HepG2 (cell line): Measurements from ENCODE around the gene PLEKHG2. TPM values are rescaled to one million over a fixed set of nuclear protein-coding genes. Genes with fewer than 3 reads are reported as not detected.

ENCODE experiments used
- CBX2 ChIP-seq, 2 experiments: fragments of 200-600 bp in 1 of 2; sonication (generic); formaldehyde crosslinking in 1 of 2; IDR thresholded peaks; 2 replicates each; pipeline versions ENCODE4 v1.7.0 to v1.8.1; 2018 to 2022; ENCODE audit warnings: low read depth in 2 of 2, low read length in 1 of 2, mild to moderate bottlenecking in 1 of 2, missing genetic modification reagents in 1 of 2
- DMAP1 ChIP-seq: IDR thresholded peaks from 2 replicates; pipeline ENCODE4 v1.6.1; 2016
- HDAC2 ChIP-seq: sonication (generic); formaldehyde crosslinking; IDR thresholded peaks from 2 replicates; pipeline ENCODE4 v1.4.0; 2020; ENCODE audit warnings: missing genetic modification reagents
- REPIN1 ChIP-seq: sonication (generic); formaldehyde crosslinking; IDR thresholded peaks from 2 replicates; pipeline ENCODE4 v1.8.0; 2022; ENCODE audit warnings: missing genetic modification reagents, low read depth, mild to moderate bottlenecking, borderline replicate concordance
- RORA ChIP-seq: sonication (generic); formaldehyde crosslinking; IDR thresholded peaks from 2 replicates; pipeline ENCODE4 v1.5.0; 2020; ENCODE audit warnings: mild to moderate bottlenecking, missing genetic modification reagents, moderate library complexity
- ZNF235 ChIP-seq: sonication (generic); formaldehyde crosslinking; IDR thresholded peaks from 2 replicates; pipeline ENCODE4 v1.8.1; 2023; ENCODE audit warnings: mild to moderate bottlenecking, missing genetic modification reagents, borderline replicate concordance
- ZNF484 ChIP-seq: sonication (generic); formaldehyde crosslinking; IDR thresholded peaks from 2 replicates; pipeline ENCODE4 v1.5.1; 2020; ENCODE audit warnings: mild to moderate bottlenecking, low read depth, missing genetic modification reagents, borderline replicate concordance
- ZNF543 ChIP-seq: sonication (generic); formaldehyde crosslinking; IDR thresholded peaks from 2 replicates; pipeline ENCODE4 v1.4.0; 2020; ENCODE audit warnings: mild to moderate bottlenecking, missing genetic modification reagents
- ZNF652 ChIP-seq: IDR thresholded peaks from 2 replicates; pipeline ENCODE4 v1.6.1; 2016; ENCODE audit warnings: low read depth, borderline replicate concordance
- ZNF678 ChIP-seq: sonication (generic); formaldehyde crosslinking; IDR thresholded peaks from 2 replicates; pipeline ENCODE4 v1.4.0; 2020; ENCODE audit warnings: mild to moderate bottlenecking, missing genetic modification reagents
- ZNF709 ChIP-seq: sonication (generic); formaldehyde crosslinking; IDR thresholded peaks from 2 replicates; pipeline ENCODE4 v1.5.0; 2020; ENCODE audit warnings: mild to moderate bottlenecking, missing genetic modification reagents
- polyA plus RNA-seq, 8 experiments: library from polyadenylated mRNA; depleted of rRNA in 3 of 8; stranded (reverse) in 7 of 8; unstranded in 1 of 8; fragments of >200 nt; fragmentation: Illumina TruSeq in 4 of 8; extraction: Trizol in 4 of 8; gene quantifications; 2 replicates each; pipeline versions ENCODE4 v1.2.1 to v1.2.3, GENCODE V29; 2011 to 2016; ENCODE audit warnings: low read depth in 4 of 8, missing spikeins in 1 of 8, mixed read lengths in 1 of 8; ENCODE audit not compliant: insufficient read depth in 1 of 8
- total RNA-seq, 5 experiments: library from RNA; depleted of rRNA; stranded (reverse); fragments of >200 nt; fragmentation: Illumina TruSeq; extraction: Trizol; gene quantifications; 2 replicates each; pipeline ENCODE4 v1.2.3, GENCODE V29; 2016; ENCODE audit warnings: low read depth in 1 of 5
- TF ChIP-seq, protein P1 (sequence below): sonication (generic); formaldehyde crosslinking; IDR thresholded peaks from 2 replicates; pipeline ENCODE4 v1.9.0; 2021; ENCODE audit warnings: mild to moderate bottlenecking, missing genetic modification reagents
- TF ChIP-seq, protein P2 (sequence below): IDR thresholded peaks from 2 replicates; pipeline ENCODE4 v1.6.1; 2016; ENCODE audit warnings: mild to moderate bottlenecking
- TF ChIP-seq, protein P3 (sequence below): sonication (generic); formaldehyde crosslinking; IDR thresholded peaks from 2 replicates; pipeline ENCODE4 v1.8.0; 2022; ENCODE audit warnings: missing genetic modification reagents, low read depth, mild to moderate bottlenecking, borderline replicate concordance
- TF ChIP-seq, protein P4 (sequence below): IDR thresholded peaks from 2 replicates; pipeline ENCODE4 v1.6.1; 2018; ENCODE audit warnings: missing genetic modification reagents, mild to moderate bottlenecking, missing compliant biosample characterization
- TF ChIP-seq, protein P5 (sequence below): sonication (generic); formaldehyde crosslinking; IDR thresholded peaks from 2 replicates; pipeline ENCODE4 v1.4.0; 2020; ENCODE audit warnings: missing genetic modification reagents

Gene PLEKHG2
- total and polyA plus RNA-seq, 2 of the 13 experiments (the other 11 are each of a cell fraction or from before 2014, with no cell fraction given), result 3.6 to 6.8 TPM

DNA sequence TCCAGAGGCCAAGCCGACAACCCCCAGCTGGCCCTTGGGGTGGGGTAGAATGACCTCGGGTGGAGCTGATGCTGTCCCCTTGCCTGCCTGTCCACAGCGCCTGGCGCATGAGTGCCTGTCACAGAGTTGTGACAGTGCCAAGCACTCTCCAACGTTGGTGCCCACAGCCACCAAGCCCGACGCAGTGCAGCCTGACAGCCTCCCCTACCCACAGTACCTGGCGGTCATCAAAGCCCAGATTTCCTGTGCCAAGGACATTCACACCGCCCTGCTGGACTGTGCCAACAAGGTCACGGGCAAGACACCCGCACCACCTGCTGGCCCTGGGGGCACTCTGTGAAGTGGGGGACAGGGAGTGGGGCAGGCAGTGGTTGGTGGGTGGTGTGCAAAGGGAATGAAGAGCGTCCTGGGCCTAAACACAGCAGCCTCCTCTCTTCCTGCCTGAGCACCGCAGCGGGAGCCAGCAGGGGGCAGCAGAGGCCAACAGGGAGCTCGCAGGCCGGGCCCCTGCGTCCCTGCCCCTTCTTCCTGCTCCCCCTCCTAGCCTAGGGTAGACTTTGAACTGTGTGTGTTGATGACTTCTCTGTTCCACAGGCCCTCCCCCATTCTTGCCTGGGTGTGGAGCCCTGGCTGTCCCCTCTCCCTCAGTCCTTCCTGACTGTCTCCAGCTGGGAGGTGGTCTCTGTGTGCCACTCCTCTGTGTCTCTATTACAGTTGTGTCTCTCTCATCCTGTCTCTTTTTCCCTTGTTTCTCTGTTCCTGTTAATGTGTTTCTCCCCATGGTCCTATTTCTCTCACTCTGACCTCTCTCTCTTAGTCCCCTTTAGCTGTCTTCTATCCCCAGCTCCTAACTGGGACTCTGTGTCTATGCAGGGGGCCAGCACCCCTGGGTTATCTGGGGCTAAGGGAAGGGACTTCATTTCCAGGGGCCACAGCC is 14.8 kb upstream of the PLEKHG2 start (continued):
- peak; percentile 88; the same call in 1 of the 2 replicates for TF ChIP-seq REPIN1 (CRISPR knock-in tag)
- TF ChIP-seq, protein P1, sequence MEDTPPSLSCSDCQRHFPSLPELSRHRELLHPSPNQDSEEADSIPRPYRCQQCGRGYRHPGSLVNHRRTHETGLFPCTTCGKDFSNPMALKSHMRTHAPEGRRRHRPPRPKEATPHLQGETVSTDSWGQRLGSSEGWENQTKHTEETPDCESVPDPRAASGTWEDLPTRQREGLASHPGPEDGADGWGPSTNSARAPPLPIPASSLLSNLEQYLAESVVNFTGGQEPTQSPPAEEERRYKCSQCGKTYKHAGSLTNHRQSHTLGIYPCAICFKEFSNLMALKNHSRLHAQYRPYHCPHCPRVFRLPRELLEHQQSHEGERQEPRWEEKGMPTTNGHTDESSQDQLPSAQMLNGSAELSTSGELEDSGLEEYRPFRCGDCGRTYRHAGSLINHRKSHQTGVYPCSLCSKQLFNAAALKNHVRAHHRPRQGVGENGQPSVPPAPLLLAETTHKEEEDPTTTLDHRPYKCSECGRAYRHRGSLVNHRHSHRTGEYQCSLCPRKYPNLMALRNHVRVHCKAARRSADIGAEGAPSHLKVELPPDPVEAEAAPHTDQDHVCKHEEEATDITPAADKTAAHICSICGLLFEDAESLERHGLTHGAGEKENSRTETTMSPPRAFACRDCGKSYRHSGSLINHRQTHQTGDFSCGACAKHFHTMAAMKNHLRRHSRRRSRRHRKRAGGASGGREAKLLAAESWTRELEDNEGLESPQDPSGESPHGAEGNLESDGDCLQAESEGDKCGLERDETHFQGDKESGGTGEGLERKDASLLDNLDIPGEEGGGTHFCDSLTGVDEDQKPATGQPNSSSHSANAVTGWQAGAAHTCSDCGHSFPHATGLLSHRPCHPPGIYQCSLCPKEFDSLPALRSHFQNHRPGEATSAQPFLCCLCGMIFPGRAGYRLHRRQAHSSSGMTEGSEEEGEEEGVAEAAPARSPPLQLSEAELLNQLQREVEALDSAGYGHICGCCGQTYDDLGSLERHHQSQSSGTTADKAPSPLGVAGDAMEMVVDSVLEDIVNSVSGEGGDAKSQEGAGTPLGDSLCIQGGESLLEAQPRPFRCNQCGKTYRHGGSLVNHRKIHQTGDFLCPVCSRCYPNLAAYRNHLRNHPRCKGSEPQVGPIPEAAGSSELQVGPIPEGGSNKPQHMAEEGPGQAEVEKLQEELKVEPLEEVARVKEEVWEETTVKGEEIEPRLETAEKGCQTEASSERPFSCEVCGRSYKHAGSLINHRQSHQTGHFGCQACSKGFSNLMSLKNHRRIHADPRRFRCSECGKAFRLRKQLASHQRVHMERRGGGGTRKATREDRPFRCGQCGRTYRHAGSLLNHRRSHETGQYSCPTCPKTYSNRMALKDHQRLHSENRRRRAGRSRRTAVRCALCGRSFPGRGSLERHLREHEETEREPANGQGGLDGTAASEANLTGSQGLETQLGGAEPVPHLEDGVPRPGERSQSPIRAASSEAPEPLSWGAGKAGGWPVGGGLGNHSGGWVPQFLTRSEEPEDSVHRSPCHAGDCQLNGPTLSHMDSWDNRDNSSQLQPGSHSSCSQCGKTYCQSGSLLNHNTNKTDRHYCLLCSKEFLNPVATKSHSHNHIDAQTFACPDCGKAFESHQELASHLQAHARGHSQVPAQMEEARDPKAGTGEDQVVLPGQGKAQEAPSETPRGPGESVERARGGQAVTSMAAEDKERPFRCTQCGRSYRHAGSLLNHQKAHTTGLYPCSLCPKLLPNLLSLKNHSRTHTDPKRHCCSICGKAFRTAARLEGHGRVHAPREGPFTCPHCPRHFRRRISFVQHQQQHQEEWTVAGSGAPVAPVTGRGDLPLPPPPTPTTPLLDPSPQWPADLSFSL (CRISPR knock-in tag), result no peak; the same call in 1 of the 2 replicates
- TF ChIP-seq, protein P2, sequence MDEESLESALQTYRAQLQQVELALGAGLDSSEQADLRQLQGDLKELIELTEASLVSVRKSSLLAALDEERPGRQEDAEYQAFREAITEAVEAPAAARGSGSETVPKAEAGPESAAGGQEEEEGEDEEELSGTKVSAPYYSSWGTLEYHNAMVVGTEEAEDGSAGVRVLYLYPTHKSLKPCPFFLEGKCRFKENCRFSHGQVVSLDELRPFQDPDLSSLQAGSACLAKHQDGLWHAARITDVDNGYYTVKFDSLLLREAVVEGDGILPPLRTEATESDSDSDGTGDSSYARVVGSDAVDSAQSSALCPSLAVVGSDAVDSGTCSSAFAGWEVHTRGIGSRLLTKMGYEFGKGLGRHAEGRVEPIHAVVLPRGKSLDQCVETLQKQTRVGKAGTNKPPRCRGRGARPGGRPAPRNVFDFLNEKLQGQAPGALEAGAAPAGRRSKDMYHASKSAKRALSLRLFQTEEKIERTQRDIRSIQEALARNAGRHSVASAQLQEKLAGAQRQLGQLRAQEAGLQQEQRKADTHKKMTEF, result peak; percentile 94
- 0 out of 2 replicates have a peak, but pooled peaks have one; percentile 21 for TF ChIP-seq ZNF543 (CRISPR knock-in tag)
- TF ChIP-seq HDAC2 (CRISPR knock-in tag), result peak; percentile 85
- no peak for TF ChIP-seq CBX2 (IDR thresholded peaks at IDR 0.05; ENCODE audit: low read depth, low read length)
- TF ChIP-seq CBX2 (CRISPR knock-in tag; IDR thresholded peaks at IDR 0.05; ENCODE audit: low read depth), result no peak
- TF ChIP-seq, protein P3, sequence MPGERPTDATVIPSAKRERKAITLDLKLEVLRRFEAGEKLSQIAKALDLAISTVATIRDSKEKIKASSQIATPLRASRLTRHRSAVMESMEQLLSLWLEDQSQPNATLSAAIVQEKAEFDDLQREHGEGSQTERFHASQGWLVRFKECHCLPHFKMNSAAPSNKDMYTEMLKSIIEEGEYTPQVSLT, result no peak
- TF ChIP-seq, protein P4, sequence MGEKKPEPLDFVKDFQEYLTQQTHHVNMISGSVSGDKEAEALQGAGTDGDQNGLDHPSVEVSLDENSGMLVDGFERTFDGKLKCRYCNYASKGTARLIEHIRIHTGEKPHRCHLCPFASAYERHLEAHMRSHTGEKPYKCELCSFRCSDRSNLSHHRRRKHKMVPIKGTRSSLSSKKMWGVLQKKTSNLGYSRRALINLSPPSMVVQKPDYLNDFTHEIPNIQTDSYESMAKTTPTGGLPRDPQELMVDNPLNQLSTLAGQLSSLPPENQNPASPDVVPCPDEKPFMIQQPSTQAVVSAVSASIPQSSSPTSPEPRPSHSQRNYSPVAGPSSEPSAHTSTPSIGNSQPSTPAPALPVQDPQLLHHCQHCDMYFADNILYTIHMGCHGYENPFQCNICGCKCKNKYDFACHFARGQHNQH (CRISPR knock-in tag), result peak; percentile 98
- no peak for TF ChIP-seq ZNF235 (CRISPR knock-in tag)
- TF ChIP-seq DMAP1 (CRISPR knock-in tag), result peak; percentile 63; the same call in 1 of the 2 replicates
- peak; percentile 42; the same call in 1 of the 2 replicates for TF ChIP-seq ZNF709 (CRISPR knock-in tag)
- TF ChIP-seq ZNF678 (CRISPR knock-in tag), result no peak
- TF ChIP-seq, protein P5, sequence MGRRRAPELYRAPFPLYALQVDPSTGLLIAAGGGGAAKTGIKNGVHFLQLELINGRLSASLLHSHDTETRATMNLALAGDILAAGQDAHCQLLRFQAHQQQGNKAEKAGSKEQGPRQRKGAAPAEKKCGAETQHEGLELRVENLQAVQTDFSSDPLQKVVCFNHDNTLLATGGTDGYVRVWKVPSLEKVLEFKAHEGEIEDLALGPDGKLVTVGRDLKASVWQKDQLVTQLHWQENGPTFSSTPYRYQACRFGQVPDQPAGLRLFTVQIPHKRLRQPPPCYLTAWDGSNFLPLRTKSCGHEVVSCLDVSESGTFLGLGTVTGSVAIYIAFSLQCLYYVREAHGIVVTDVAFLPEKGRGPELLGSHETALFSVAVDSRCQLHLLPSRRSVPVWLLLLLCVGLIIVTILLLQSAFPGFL (CRISPR knock-in tag), result no peak
- TF ChIP-seq RORA (CRISPR knock-in tag), result no peak
- TF ChIP-seq ZNF484 (CRISPR knock-in tag), result no peak
- peak; percentile 67 for TF ChIP-seq ZNF652
